Tibial artery (tissue), 4 donors: ENCODE measurements around the gene SNTG2.

Experiments
- DNase-seq, 2 donors: peaks; one replicate each; pipeline ENCODE4 v3.0.0-alpha.2; 2019
- H3K27ac ChIP-seq, 2 donors: fragments of 200-600 bp; sonication (generic) in 1 of 2; 1 replicate in 1 of 2; 2 replicates in 1 of 2; pipeline ENCODE4 v1.5.1; 2018 to 2019; ENCODE audit warnings: mild to moderate bottlenecking in 1 of 2
- H3K27me3 ChIP-seq, 2 donors: fragments of 200-600 bp; sonication (generic) in 1 of 2; one replicate each; pipeline versions ENCODE4 v1.5.1 to v1.6.0; 2016 to 2019
- H3K36me3 ChIP-seq, 3 donors: fragments of 200-600 bp; sonication (generic) in 2 of 3; one replicate each; pipeline ENCODE4 v1.5.1; 2016 to 2019; ENCODE audit warnings: mild to moderate bottlenecking in 2 of 3
- H3K4me1 ChIP-seq, 4 donors: fragments of 200-600 bp; sonication (generic) in 2 of 4; 1 replicate in 3 of 4; 2 replicates in 1 of 4; pipeline ENCODE4 v1.5.1; 2016 to 2019
- H3K4me3 ChIP-seq, 2 donors: fragments of 200-600 bp; sonication (generic) in 1 of 2; 1 replicate in 1 of 2; 2 replicates in 1 of 2; pipeline ENCODE4 v1.5.1; 2018 to 2019; ENCODE audit warnings: mild to moderate bottlenecking in 2 of 2
- H3K9me3 ChIP-seq, 3 donors: fragments of 200-600 bp; sonication (generic) in 1 of 3; one replicate each; pipeline ENCODE4 v1.5.1; 2016 to 2019
- CTCF ChIP-seq, 2 experiments: fragments of 200-600 bp in 1 of 2; fragments of 450-650 bp in 1 of 2; IDR thresholded peaks; one replicate each; pipeline ENCODE4 v1.5.1; 2017 to 2019; ENCODE audit warnings: antibody characterized with exemption in 2 of 2, mild to moderate bottlenecking in 1 of 2, moderate library complexity in 1 of 2
- intact Hi-C: fragments of 100-400 bp; cut with DNase I; formaldehyde crosslinking; loops from one replicate; pipeline ENCODE4 v1.15.0; 2023; ENCODE audit warnings: low total_unique reads

SNTG2 gene

GRCh38 chr2:1394709-1395408, 444.2 kb downstream of the SNTG2 start:
- no peak for TF ChIP-seq CTCF (IDR thresholded peaks at IDR 0.05)

GRCh38 chr2:1397350-1397749, 446.7 kb downstream of the SNTG2 start:
- Histone ChIP-seq H3K4me1 (no peaks in the 10 kb centered on the region), H3K9me3 (no peaks in the 10 kb centered on the region), H3K4me3 (no peak overlapping the region), H3K36me3 (no peaks in the 10 kb centered on the region), H3K27me3 (peaks cover 0 to 11% of the 10 kb centered on the region in 2 donors), H3K27ac (no peak overlapping the region)
- DNase-seq = no peak
- intact Hi-C loops = no loop called here
- TF ChIP-seq CTCF (IDR thresholded peaks at IDR 0.05) = no peak

More at GRCh38 chr2:1394709-1395408, 444.2 kb downstream of the SNTG2 start:
- Histone ChIP-seq H3K36me3 (no peaks in the 10 kb centered on the region), H3K4me1 (no peaks in the 10 kb centered on the region), H3K9me3 (no peaks in the 10 kb centered on the region), H3K4me3 (no peak overlapping the region), H3K27me3 (peaks cover 0 to 11% of the 10 kb centered on the region in 2 donors), H3K27ac (no peak overlapping the region)
- intact Hi-C loops = no loop called here
- DNase-seq = no peak

- peaks cover 0 to 11% of the 10 kb centered on the region in 2 donors for H3K27me3 ChIP-seq
- no peaks in the 10 kb centered on the region for H3K9me3 ChIP-seq
- H3K27ac ChIP-seq = no peak overlapping the region
- no peak for TF ChIP-seq CTCF (IDR thresholded peaks at IDR 0.05)
- no peaks in the 10 kb centered on the region for H3K4me1 ChIP-seq
- no peaks in the 10 kb centered on the region for H3K36me3 ChIP-seq
- DNase-seq = no peak
- intact Hi-C loops = no loop called here
- no peak overlapping the region for H3K4me3 ChIP-seq
Observed at GRCh38 chr2:1398191-1398590, 447.5 kb downstream of the SNTG2 start.

GRCh38 chr2:1400943-1401735, 450.5 kb downstream of the SNTG2 start:
- no peak for DNase-seq

DNA sequence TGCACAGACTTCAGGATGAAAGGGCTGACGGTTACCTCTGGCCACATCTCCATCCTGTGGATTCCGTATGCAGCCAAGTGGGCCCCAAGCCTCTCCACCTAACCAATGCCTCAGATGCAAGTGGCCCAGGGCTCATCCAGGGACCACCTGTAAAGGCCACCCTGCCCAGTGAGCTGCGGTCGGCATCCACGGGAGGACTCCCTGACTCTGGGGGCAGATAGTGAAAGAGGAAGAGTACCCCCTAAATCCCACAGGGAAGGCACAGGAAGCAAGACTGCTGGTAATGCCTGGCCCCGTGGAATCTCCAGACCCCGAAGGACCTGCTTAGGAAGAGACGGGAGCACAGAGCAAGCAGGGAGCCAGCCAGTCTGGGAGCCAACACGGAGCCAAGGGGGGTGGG, 451.4 kb downstream of the SNTG2 start:
- TF ChIP-seq CTCF (IDR thresholded peaks at IDR 0.05) = no peak
- Histone ChIP-seq H3K27me3 (peaks cover 0 to 8% of the 10 kb centered on the region in 2 donors), H3K4me3 (no peak overlapping the region), H3K36me3 (no peaks in the 10 kb centered on the region), H3K9me3 (no peaks in the 10 kb centered on the region), H3K4me1 (no peaks in the 10 kb centered on the region), H3K27ac (no peak overlapping the region)
- DNase-seq = no peak
- intact Hi-C loops = no loop called here

More at GRCh38 chr2:1400943-1401735, 450.5 kb downstream of the SNTG2 start:
- Histone ChIP-seq H3K27ac (no peak overlapping the region), H3K36me3 (no peaks in the 10 kb centered on the region), H3K4me1 (no peaks in the 10 kb centered on the region), H3K9me3 (no peaks in the 10 kb centered on the region), H3K4me3 (no peak overlapping the region), H3K27me3 (peaks cover 0 to 9% of the 10 kb centered on the region in 2 donors)
- intact Hi-C loops = no loop called here
- TF ChIP-seq CTCF (IDR thresholded peaks at IDR 0.05) = no peak
